HPDE6-E6E7 (cell line): Measurements from ENCODE around the gene RABGAP1L.
"Not testable (repeated sequence)": the region's sequence is repeated elsewhere in the genome, so short reads cannot be mapped to it uniquely, and the experiment has no call there.

Experiments
- DNase-seq: peaks from one replicate; pipeline ENCODE4 v3.0.0; 2011; ENCODE audit warnings: missing footprints; ENCODE audit errors: extremely low spot score

Gene RABGAP1L

DNA sequence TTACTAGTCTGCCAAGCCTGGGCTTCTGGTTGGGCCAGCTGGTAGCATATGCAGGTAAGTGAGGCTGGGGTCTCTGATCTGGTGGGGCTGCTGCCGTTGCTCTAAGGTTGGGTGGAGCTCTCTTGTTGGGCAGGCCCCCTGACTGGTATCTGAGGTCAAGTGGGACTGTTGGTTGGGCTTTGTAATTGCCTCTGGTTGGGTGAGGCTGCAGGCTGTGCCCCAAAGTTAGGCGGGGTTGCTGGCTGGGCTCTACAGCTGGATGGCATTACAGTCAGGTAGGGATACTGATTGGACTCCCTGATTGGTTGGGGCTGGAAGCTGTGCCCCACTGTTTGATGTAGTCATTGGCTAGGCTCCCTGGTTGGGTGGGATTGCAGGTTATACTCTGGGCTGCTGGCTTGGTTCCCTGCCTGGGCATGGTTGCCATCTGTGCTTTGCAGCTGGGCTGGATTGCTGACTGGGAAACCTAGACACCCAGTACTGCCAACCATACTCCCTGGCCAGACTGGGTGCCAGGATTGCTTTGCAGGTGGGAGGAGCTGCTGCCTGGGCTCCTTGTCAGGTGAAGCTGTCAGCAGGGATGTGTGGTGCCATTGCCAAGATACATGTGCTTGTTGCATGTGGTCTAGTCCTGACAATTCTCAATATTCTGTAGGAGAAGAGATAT lies 130.5 kb downstream of the RABGAP1L start:
- DNase-seq: no peak

GRCh38 chr1:174291059-174291458 lies 131.7 kb downstream of the RABGAP1L start:
- no peak for DNase-seq

DNA sequence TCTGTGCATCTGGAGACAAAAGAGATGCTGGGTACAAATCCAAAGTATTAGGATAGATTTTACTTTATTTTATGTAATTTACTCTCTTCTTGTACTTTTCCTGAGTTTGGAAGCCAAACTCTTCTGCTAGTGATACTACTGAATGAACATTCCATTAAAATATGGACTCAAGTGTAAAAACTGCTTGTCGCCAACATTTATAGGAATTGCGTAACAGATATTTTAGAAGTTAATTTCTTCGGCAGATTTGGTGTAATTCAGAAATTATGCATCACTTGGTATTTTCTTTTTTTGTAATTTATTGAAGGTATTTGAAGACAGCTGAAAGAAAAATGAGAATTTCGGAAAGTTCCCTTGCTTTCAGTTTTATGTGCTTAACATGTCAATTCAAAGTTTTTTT lies 137.0 kb downstream of the RABGAP1L start:
- DNase-seq: no peak

GRCh38 chr1:174297351-174297750 lies 138.0 kb downstream of the RABGAP1L start:
- DNase-seq: no peak

DNA sequence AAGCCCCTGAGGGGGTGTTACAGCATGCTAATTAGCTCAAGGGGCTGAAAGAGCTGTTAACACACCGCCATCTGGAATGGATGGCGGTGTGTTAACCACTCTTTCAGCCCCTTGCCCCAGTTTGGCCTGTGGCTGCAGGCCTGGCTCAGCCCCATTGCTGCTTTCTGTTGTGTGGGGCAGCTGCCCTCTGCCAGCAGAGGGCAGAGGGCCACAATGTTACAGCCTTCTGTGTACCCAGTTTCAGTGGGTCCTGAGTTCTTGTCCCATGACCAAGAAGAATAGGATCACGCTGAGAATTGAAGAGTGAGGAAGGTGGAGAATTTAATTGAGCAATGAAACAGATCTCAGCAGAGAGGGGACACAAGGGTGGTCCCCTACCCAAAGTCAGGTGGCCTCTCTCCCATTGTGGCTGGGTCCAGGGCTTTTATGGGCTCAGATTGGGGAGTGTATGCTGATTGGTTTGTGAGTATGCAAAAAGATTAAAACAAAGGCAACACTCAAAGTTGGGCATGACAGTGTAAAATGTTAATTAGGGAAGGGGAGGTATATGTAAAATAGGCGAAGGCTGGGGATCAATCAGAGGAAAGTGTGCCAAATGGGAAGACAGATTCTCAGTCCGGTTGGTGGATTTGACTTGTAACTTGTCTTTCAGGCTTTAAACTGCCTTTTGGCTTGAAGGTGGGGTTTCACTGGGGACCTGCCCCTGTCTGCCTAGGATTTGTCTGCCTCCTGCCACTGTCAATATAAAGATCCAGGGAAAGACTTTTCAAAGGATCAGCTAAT lies 142.2 kb downstream of the RABGAP1L start:
- no peak for DNase-seq

DNA sequence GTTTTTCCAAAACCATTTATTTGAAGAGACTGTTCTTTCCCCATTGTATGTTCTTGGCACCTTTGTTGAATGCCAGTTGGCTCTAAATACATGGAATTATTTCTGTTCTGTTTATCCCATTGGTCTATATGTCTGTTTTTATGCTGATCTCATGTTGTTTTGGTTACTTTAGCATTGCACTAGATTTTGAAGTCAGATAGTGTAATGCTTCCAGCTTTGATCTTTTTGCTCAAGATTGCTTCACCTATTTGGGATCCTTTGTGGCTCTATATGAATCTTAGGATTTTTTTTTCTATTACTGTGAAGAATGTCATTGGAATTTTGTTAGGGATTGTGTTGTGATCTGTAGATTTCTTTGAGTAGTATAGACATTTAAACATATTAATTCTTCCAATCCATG lies 149.3 kb downstream of the RABGAP1L start:
- DNase-seq: no peak

DNA sequence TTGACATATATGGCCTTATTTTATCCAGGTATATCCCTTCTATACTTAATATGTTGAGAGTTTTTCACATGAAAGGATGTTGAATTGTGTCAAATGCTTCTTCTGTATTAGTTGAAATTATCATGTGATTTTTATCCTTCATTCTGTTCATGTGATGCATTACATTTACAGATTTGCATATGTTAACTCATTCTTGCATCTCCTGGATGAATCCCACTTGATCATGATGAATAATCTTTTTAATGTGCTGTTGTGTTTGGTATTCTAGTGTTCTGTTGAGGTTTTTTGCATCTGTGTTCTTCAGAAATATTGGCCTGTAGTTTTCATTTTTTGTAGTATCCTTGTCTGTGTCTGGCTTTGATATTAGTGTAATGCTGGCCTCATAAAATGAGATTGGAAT lies 150.2 kb downstream of the RABGAP1L start:
- no peak for DNase-seq

DNA sequence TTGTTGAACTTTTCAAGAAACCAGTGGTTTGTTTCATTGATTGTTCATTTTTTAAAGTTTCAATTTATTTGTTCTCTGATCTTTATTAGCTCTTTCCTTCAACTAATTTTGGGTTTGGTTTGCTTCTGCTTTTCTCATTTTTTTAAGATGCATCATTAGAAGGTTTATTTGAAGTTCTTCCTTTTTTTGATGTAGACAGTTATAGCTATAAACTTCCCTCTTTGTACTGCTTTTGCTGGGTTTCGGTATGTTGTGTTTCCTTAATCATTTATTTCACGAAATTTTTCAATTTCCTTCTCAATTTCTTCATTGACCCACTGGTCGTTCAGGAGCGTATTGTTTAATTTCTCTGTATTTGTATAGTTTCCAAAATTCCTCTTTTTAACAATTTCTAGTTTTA lies 155.1 kb downstream of the RABGAP1L start:
- DNase-seq: no peak

GRCh38 chr1:174315239-174315638 lies 155.9 kb downstream of the RABGAP1L start:
- DNase-seq: no peak

GRCh38 chr1:174320897-174321296 lies 161.6 kb downstream of the RABGAP1L start:
- not testable (repeated sequence) for DNase-seq

DNA sequence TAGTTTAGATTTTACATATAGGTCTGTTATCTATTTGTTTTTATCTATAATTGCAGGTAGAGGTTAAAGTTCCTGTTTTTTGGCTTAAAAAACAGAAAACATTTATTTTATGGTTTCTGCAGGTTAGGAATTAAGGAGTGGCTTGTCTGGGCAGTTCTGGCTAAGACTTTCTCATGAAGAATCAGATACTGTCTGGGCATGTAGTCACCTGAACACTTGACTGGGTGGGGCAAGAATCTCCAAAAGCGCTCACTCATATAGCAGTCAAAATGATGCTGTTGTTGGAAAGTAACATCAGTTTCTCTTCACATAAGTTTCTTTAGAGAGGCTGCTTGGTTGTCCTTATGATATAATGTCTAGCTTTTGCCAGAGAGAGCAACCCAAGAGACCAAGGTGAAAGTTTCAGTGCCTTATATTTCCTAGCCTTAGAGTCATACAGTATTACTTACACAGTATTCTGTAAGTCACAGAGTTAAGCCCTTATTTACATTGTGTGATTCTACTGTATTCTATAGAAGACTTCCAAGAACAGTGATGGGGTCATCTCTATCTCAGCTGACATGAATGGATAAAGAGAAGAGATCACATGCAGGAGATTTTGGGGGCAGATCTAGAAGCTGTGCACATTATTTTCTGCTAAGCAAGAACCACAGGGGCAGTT lies 163.0 kb downstream of the RABGAP1L start:
- DNase-seq: no peak

- no peak for DNase-seq
Measured at GRCh38 chr1:174324493-174324892, 165.2 kb downstream of the RABGAP1L start.

DNA sequence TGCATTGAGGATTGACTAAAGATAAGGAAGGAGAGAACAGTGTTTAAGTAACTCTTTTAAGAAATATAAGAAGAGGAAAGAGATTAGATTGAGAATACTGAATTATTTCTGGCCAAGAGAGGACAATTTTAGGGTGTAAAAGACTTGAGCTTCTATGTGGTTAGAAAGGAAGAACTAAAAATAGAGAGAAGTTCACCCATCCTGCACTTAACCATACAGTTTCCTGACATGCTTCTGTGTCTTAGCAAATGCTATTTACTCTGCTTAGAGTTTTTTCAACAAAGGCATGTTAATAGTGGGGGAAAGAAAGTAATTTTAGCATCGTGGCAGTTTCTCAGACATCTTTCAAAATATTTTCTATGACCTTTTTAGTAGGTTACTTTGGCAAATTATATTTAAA lies 165.6 kb downstream of the RABGAP1L start:
- no peak for DNase-seq

DNA sequence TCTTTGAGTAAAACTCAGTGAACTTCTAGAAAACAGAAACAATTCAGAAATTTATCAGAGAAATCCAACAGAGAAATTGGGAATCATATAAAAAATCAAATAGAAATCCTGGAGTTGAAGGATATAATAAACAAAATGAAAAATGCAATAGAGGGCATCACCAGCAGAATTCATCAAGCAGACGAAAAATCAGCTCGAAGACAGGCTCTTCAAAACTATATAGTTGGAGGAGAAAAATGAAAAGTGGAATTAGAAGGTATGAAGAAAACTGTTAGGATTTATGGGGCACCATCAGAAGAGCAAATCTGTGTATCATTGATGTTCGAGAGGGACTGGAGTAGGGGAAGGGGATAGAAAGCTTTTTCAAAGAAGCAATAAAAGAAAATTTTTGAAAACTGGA lies 167.0 kb downstream of the RABGAP1L start:
- DNase-seq: no peak

- no peak for DNase-seq
Measured at GRCh38 chr1:174333437-174333836, 174.1 kb downstream of the RABGAP1L start.

DNA sequence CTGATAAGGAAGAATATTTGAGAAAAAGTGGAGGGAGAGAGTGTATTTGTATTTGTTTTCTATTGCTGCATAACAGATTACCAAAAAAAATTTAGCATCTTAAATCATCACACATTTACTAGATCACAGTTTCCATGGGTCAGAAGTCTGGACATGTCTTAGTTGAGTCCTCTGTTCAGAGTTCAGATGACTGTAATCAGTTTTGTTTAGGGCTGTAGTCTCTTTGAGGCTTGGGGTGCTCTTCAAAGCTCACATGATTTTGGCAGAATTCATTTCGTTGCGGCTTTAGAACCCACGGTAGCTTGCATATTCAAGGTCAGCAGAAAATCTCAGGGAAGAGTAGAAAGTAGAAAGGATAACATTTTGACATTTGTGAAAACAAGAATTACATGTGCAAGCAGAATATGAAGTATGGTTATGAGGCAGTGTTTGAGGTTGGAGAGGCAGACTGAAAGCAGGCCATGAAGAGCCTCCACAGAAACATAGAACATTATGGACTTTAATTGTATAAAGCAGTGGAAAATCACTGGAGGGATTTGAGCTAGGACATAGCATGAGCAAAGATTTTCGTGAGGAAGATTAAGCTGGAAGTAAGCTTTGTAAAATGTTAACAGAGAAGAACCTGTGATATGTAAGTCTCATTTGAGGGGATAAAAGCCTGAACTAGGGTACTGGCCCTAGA lies 177.8 kb downstream of the RABGAP1L start:
- DNase-seq: no peak

DNA sequence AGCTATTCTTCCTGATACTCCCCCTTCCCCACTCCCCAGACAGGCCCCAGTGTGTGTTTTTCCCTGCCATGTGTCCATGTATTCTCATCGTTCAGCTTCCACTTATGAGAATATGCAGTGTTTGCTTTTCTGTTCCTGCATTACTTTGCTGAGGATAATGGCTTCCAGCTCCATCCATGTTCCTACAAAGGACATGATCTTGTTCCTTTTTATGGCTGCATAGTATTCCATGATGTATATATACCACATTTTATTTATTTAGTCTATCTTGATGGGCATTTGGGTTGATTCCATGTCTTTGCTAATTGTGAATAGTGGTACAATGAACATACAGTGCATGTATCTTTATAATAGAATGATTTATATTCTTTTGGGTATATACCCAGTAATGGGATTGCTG lies 181.1 kb downstream of the RABGAP1L start:
- not testable (repeated sequence) for DNase-seq

DNA sequence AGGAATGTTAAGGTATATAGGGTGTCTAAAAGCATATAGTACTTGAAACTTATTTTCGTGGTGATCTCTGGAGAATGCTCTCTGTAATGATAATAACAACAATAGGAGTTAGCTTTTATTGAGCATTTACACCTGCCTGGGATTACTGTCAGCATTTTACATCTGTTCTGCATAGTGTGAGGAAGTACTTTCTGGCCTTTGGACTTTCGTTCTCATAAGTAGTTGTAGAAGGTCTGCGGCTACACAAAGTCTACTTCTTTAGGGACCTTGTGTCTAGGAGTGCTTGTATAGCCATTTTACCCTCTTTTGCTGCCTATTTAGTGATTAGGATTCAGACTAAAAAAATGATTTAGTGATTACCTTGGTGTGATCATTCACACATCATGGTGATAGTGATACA lies 184.8 kb downstream of the RABGAP1L start:
- DNase-seq: no peak

DNA sequence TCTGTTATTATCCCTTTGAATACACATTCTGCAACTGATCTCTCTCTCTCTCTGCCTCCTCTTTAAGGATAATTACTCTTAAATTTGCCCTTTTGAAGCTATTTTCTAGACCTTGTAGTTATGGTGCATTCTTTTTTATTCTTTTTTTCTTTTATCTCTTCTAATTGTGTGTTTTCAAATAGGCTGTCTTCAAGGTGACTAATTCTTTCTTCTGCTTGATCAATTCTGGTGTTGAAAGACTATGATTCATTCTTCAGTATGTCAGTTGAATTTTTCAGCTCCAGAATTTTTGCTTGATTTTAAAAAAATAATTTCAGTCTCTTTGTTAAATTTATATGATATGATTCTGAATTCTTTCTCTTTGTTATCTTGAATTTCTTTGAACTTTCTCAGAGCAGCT lies 192.8 kb downstream of the RABGAP1L start:
- DNase-seq: no peak

- no peak for DNase-seq
Measured at GRCh38 chr1:174352883-174353608, 193.7 kb downstream of the RABGAP1L start.

DNA sequence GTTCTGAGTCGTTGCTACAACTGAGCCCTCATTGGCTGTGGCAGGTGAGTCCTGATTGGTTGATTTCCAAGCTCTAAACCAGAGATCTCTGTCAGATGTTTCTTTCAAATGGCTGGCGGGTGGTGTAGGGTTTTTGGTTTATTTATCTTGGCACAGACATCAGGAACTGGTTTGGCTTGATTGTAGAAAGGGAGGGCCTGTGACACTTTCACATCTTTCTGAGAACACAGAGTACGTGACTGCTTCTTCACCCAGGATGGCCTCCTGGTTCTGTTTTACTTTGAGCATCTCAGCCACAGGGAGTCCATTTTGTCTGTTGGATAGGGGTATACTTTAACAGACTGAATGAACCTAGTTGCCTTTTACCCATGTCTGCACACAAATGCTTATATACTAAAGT lies 199.0 kb downstream of the RABGAP1L start:
- no peak for DNase-seq
